WTC11 (cell line): Measurements from ENCODE around the gene DNAJB2. TPM values are rescaled to one million over a fixed set of nuclear protein-coding genes. Genes with fewer than 3 reads are reported as not detected.

Source experiments
- CREB1 ChIP-seq: sonication (generic); formaldehyde crosslinking; IDR thresholded peaks from 2 replicates; pipeline ENCODE4 v1.8.0; 2023; ENCODE audit warnings: mild to moderate bottlenecking, missing genetic modification reagents
- FOXJ3 ChIP-seq: sonication (generic); formaldehyde crosslinking; IDR thresholded peaks from 2 replicates; pipeline ENCODE4 v1.9.0; 2021; ENCODE audit warnings: missing genetic modification reagents, mild to moderate bottlenecking, borderline replicate concordance
- FOXK1 ChIP-seq: sonication (generic); formaldehyde crosslinking; IDR thresholded peaks from 2 replicates; pipeline ENCODE4 v1.8.0; 2022; ENCODE audit warnings: mild to moderate bottlenecking, moderate library complexity, missing genetic modification reagents
- GRHL2 ChIP-seq: fragments of 250-450 bp; sonication (Bioruptor Pico); IDR thresholded peaks from 2 replicates; pipeline ENCODE4 v1.8.0; 2022; ENCODE audit warnings: mild to moderate bottlenecking, moderate library complexity; ENCODE audit not compliant: insufficient replicate concordance, severe bottlenecking
- GTF2I ChIP-seq: fragments of 250-450 bp; sonication (Bioruptor Pico); conservative IDR thresholded peaks from 2 replicates; pipeline ENCODE4 v1.4.0; 2021; ENCODE audit warnings: mild to moderate bottlenecking
- NFE2L1 ChIP-seq: sonication (generic); formaldehyde crosslinking; IDR thresholded peaks from 2 replicates; pipeline ENCODE4 v1.8.1; 2023; ENCODE audit warnings: missing genetic modification reagents
- NFYB ChIP-seq: sonication (generic); formaldehyde crosslinking; conservative IDR thresholded peaks from 2 replicates; pipeline ENCODE4 v1.8.0; 2022; ENCODE audit warnings: low read depth, missing genetic modification reagents
- PRRX2 ChIP-seq: fragments of 250-450 bp; sonication (Bioruptor Pico); IDR thresholded peaks from 2 replicates; pipeline ENCODE4 v1.8.0; 2021; ENCODE audit warnings: mild to moderate bottlenecking
- RELA ChIP-seq: sonication (generic); formaldehyde crosslinking; IDR thresholded peaks from 2 replicates; pipeline ENCODE4 v1.8.1; 2022; ENCODE audit warnings: missing genetic modification reagents, mild to moderate bottlenecking, borderline replicate concordance
- SMAD3 ChIP-seq: sonication (generic); formaldehyde crosslinking; IDR thresholded peaks from 2 replicates; pipeline ENCODE4 v1.8.0; 2022; ENCODE audit warnings: missing genetic modification reagents, mild to moderate bottlenecking, borderline replicate concordance
- SMAD4 ChIP-seq: sonication (generic); formaldehyde crosslinking; IDR thresholded peaks from 2 replicates; pipeline ENCODE4 v1.8.0; 2022; ENCODE audit warnings: mild to moderate bottlenecking, missing genetic modification reagents
- ZNF671 ChIP-seq: fragments of 250-450 bp; sonication (Bioruptor Pico); IDR thresholded peaks from 2 replicates; pipeline ENCODE4 v1.8.0; 2021; ENCODE audit warnings: mild to moderate bottlenecking
- total RNA-seq: library from RNA; stranded (reverse); gene quantifications from 3 replicates; pipeline ENCODE4 v1.2.3, GENCODE V29; 2021
- TF ChIP-seq, protein P1 (sequence below): sonication (generic); formaldehyde crosslinking; conservative IDR thresholded peaks from 2 replicates; pipeline ENCODE4 v1.8.1; 2023; ENCODE audit warnings: mild to moderate bottlenecking, low read depth, missing genetic modification reagents, moderate library complexity
- TF ChIP-seq, protein P2 (sequence below): sonication (generic); formaldehyde crosslinking; IDR thresholded peaks from 2 replicates; pipeline ENCODE4 v1.8.1; 2023; ENCODE audit warnings: mild to moderate bottlenecking, missing genetic modification reagents
- TF ChIP-seq, protein P3 (sequence below): sonication (generic); formaldehyde crosslinking; conservative IDR thresholded peaks from 2 replicates; pipeline ENCODE4 v1.8.1; 2022; ENCODE audit warnings: mild to moderate bottlenecking, missing genetic modification reagents
- TF ChIP-seq, protein P4 (sequence below): fragments of 250-450 bp; sonication (Bioruptor Pico); IDR thresholded peaks from 2 replicates; pipeline ENCODE4 v2.1.2; 2022; ENCODE audit warnings: mild to moderate bottlenecking, moderate library complexity
- TF ChIP-seq, protein P5 (sequence below): sonication (generic); formaldehyde crosslinking; IDR thresholded peaks from 2 replicates; pipeline ENCODE4 v1.8.1; 2023; ENCODE audit warnings: mild to moderate bottlenecking, missing genetic modification reagents, moderate library complexity
- TF ChIP-seq, protein P6 (sequence below): sonication (generic); formaldehyde crosslinking; IDR thresholded peaks from 2 replicates; pipeline ENCODE4 v1.8.0; 2023; ENCODE audit warnings: mild to moderate bottlenecking, missing genetic modification reagents
- TF ChIP-seq, protein P7 (sequence below): sonication (generic); formaldehyde crosslinking; IDR thresholded peaks from 2 replicates; pipeline ENCODE4 v1.8.0; 2022; ENCODE audit warnings: mild to moderate bottlenecking, missing genetic modification reagents
- TF ChIP-seq, protein P8 (sequence below): sonication (generic); formaldehyde crosslinking; IDR thresholded peaks from 2 replicates; pipeline ENCODE4 v1.8.1; 2022; ENCODE audit warnings: low read depth, mild to moderate bottlenecking, moderate library complexity, missing genetic modification reagents, borderline replicate concordance
- TF ChIP-seq, protein P9 (sequence below): sonication (generic); formaldehyde crosslinking; IDR thresholded peaks from 2 replicates; pipeline ENCODE4 v1.8.1; 2023; ENCODE audit warnings: mild to moderate bottlenecking, missing genetic modification reagents, borderline replicate concordance

DNAJB2 gene
- total RNA-seq, 1 experiment from 2014 or later, result 36.1 TPM

DNA sequence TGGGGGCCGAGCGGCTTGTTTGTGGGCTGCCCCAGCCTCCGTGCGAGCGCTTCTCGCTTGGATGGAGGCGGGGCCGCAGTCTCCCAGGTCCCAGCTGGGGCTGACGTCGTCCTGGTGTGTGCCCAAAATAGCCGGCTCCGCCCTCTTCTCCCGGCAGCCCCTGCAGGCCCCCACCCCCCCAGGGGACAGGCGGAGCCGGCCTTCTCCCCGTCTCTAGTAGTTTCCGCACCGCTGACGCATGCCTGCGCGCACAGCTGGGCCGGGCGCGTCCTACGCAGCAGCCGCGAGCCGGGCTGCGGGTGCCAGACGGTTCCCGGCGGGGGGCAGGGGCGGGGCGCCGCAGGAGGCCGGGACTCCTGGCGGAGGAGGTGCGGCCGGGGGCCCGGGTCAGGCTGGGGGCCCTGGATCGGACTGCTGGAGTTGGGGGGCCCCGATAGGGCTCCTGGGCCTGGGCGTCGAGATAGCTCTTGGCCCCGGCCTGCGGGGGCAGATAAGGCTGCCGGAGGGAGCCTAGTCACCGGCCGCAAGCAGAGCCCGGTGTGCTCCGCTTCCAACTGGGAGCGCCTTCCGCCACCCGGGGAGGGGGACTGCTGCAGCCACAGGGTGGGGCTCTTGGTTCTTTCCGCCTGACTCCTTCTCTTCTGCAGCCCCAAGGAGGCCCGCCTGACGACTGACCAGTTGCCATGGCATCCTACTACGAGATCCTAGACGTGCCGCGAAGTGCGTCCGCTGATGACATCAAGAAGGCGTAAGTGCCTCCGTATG lies at the start of gene DNAJB2 (continued):
- TF ChIP-seq, protein P1, sequence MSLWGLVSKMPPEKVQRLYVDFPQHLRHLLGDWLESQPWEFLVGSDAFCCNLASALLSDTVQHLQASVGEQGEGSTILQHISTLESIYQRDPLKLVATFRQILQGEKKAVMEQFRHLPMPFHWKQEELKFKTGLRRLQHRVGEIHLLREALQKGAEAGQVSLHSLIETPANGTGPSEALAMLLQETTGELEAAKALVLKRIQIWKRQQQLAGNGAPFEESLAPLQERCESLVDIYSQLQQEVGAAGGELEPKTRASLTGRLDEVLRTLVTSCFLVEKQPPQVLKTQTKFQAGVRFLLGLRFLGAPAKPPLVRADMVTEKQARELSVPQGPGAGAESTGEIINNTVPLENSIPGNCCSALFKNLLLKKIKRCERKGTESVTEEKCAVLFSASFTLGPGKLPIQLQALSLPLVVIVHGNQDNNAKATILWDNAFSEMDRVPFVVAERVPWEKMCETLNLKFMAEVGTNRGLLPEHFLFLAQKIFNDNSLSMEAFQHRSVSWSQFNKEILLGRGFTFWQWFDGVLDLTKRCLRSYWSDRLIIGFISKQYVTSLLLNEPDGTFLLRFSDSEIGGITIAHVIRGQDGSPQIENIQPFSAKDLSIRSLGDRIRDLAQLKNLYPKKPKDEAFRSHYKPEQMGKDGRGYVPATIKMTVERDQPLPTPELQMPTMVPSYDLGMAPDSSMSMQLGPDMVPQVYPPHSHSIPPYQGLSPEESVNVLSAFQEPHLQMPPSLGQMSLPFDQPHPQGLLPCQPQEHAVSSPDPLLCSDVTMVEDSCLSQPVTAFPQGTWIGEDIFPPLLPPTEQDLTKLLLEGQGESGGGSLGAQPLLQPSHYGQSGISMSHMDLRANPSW (CRISPR knock-in tag), result no peak
- TF ChIP-seq, protein P2, sequence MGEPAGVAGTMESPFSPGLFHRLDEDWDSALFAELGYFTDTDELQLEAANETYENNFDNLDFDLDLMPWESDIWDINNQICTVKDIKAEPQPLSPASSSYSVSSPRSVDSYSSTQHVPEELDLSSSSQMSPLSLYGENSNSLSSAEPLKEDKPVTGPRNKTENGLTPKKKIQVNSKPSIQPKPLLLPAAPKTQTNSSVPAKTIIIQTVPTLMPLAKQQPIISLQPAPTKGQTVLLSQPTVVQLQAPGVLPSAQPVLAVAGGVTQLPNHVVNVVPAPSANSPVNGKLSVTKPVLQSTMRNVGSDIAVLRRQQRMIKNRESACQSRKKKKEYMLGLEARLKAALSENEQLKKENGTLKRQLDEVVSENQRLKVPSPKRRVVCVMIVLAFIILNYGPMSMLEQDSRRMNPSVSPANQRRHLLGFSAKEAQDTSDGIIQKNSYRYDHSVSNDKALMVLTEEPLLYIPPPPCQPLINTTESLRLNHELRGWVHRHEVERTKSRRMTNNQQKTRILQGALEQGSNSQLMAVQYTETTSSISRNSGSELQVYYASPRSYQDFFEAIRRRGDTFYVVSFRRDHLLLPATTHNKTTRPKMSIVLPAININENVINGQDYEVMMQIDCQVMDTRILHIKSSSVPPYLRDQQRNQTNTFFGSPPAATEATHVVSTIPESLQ (CRISPR knock-in tag), result no peak
- TF ChIP-seq, protein P3, sequence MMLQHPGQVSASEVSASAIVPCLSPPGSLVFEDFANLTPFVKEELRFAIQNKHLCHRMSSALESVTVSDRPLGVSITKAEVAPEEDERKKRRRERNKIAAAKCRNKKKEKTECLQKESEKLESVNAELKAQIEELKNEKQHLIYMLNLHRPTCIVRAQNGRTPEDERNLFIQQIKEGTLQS (CRISPR knock-in tag), result no peak
- TF ChIP-seq, protein P4, sequence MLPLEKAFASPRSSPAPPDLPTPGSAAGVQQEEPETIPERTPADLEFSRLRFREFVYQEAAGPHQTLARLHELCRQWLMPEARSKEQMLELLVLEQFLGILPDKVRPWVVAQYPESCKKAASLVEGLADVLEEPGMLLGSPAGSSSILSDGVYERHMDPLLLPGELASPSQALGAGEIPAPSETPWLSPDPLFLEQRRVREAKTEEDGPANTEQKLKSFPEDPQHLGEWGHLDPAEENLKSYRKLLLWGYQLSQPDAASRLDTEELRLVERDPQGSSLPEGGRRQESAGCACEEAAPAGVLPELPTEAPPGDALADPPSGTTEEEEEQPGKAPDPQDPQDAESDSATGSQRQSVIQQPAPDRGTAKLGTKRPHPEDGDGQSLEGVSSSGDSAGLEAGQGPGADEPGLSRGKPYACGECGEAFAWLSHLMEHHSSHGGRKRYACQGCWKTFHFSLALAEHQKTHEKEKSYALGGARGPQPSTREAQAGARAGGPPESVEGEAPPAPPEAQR (CRISPR knock-in tag), result no peak
- TF ChIP-seq NFYB (CRISPR knock-in tag) (no peak), GTF2I (no peak), GRHL2 (CRISPR knock-in tag) (no peak), NFE2L1 (CRISPR knock-in tag) (no peak), FOXK1 (peak; percentile 85), RELA (CRISPR knock-in tag) (no peak; the same call in 1 of the 2 replicates), SMAD4 (CRISPR knock-in tag) (no peak), ZNF671 (CRISPR knock-in tag) (no peak), CREB1 (CRISPR knock-in tag) (no peak), PRRX2 (no peak), FOXJ3 (no peak), SMAD3 (CRISPR knock-in tag) (no peak)
- TF ChIP-seq, protein P5, sequence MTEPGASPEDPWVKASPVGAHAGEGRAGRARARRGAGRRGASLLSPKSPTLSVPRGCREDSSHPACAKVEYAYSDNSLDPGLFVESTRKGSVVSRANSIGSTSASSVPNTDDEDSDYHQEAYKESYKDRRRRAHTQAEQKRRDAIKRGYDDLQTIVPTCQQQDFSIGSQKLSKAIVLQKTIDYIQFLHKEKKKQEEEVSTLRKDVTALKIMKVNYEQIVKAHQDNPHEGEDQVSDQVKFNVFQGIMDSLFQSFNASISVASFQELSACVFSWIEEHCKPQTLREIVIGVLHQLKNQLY (CRISPR knock-in tag), result no peak
- TF ChIP-seq, protein P6, sequence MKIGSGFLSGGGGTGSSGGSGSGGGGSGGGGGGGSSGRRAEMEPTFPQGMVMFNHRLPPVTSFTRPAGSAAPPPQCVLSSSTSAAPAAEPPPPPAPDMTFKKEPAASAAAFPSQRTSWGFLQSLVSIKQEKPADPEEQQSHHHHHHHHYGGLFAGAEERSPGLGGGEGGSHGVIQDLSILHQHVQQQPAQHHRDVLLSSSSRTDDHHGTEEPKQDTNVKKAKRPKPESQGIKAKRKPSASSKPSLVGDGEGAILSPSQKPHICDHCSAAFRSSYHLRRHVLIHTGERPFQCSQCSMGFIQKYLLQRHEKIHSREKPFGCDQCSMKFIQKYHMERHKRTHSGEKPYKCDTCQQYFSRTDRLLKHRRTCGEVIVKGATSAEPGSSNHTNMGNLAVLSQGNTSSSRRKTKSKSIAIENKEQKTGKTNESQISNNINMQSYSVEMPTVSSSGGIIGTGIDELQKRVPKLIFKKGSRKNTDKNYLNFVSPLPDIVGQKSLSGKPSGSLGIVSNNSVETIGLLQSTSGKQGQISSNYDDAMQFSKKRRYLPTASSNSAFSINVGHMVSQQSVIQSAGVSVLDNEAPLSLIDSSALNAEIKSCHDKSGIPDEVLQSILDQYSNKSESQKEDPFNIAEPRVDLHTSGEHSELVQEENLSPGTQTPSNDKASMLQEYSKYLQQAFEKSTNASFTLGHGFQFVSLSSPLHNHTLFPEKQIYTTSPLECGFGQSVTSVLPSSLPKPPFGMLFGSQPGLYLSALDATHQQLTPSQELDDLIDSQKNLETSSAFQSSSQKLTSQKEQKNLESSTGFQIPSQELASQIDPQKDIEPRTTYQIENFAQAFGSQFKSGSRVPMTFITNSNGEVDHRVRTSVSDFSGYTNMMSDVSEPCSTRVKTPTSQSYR (CRISPR knock-in tag), result 0 out of 2 replicates have a peak, but pooled peaks have one; percentile 55
- TF ChIP-seq, protein P7, sequence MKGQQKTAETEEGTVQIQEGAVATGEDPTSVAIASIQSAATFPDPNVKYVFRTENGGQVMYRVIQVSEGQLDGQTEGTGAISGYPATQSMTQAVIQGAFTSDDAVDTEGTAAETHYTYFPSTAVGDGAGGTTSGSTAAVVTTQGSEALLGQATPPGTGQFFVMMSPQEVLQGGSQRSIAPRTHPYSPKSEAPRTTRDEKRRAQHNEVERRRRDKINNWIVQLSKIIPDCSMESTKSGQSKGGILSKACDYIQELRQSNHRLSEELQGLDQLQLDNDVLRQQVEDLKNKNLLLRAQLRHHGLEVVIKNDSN (CRISPR knock-in tag), result no peak
- TF ChIP-seq, protein P8, sequence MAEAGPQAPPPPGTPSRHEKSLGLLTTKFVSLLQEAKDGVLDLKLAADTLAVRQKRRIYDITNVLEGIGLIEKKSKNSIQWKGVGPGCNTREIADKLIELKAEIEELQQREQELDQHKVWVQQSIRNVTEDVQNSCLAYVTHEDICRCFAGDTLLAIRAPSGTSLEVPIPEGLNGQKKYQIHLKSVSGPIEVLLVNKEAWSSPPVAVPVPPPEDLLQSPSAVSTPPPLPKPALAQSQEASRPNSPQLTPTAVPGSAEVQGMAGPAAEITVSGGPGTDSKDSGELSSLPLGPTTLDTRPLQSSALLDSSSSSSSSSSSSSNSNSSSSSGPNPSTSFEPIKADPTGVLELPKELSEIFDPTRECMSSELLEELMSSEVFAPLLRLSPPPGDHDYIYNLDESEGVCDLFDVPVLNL (CRISPR knock-in tag), result no peak
- TF ChIP-seq, protein P9, sequence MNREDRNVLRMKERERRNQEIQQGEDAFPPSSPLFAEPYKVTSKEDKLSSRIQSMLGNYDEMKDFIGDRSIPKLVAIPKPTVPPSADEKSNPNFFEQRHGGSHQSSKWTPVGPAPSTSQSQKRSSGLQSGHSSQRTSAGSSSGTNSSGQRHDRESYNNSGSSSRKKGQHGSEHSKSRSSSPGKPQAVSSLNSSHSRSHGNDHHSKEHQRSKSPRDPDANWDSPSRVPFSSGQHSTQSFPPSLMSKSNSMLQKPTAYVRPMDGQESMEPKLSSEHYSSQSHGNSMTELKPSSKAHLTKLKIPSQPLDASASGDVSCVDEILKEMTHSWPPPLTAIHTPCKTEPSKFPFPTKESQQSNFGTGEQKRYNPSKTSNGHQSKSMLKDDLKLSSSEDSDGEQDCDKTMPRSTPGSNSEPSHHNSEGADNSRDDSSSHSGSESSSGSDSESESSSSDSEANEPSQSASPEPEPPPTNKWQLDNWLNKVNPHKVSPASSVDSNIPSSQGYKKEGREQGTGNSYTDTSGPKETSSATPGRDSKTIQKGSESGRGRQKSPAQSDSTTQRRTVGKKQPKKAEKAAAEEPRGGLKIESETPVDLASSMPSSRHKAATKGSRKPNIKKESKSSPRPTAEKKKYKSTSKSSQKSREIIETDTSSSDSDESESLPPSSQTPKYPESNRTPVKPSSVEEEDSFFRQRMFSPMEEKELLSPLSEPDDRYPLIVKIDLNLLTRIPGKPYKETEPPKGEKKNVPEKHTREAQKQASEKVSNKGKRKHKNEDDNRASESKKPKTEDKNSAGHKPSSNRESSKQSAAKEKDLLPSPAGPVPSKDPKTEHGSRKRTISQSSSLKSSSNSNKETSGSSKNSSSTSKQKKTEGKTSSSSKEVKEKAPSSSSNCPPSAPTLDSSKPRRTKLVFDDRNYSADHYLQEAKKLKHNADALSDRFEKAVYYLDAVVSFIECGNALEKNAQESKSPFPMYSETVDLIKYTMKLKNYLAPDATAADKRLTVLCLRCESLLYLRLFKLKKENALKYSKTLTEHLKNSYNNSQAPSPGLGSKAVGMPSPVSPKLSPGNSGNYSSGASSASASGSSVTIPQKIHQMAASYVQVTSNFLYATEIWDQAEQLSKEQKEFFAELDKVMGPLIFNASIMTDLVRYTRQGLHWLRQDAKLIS (CRISPR knock-in tag), result no peak
